ENCODE measurements around the gene TMEM59.

- TF ChIP-seq CTCF (IDR thresholded peaks at IDR 0.05; ENCODE audit: insufficient read depth, low read length, poor library complexity, severe bottlenecking), result no peak
- no peak for TF ChIP-seq EZH2phosphoT487 (conservative IDR thresholded peaks at IDR 0.05; ENCODE audit: low read length)
Observed at GRCh38 chr1:54047384-54048305, 5.4 kb downstream of the TMEM59 start.
